Measurements from ENCODE around the gene CERK. TPM values are rescaled to one million over a fixed set of nuclear protein-coding genes. Genes with fewer than 3 reads are reported as not detected.

The CERK gene
- polyA plus RNA-seq, 1 of the 3 experiments (the other 2 are of a cell fraction), result 32.6 TPM

- H3K79me2 ChIP-seq (ENCODE audit: insufficient read depth), result no peaks in the 10 kb centered on the region
- DNase-seq, result no peak
- no peaks in the 10 kb centered on the region for H3F3A ChIP-seq (replicated peaks; ENCODE audit: insufficient read depth)
- no peak overlapping the region for H2AFZ ChIP-seq (ENCODE audit: low read depth)
- 72% methylated on average over 5 of the region's 5 CpGs for WGBS (ENCODE audit: low lambda C conversion rate)
- no peaks in the 10 kb centered on the region for H3K27me3 ChIP-seq (ENCODE audit: insufficient read depth)
- ChIA-PET POLR2A (no interaction called here), CTCF (interaction anchor here (1.1 kb wide), 1 partner anchor 12 kb away, joined by 3 read pairs; no protein-coding TSS in a partner anchor)
- H4K20me1 ChIP-seq (ENCODE audit: insufficient read depth), result no peaks in the 10 kb centered on the region
- no peak overlapping the region for H3K9ac ChIP-seq
- peaks cover 11 to 28% of the 10 kb centered on the region in 2 experiments; a peak in 2 of 4 replicates for H3K4me1 ChIP-seq (ENCODE audit: control insufficient read depth in 1 of 2, insufficient read depth in 2 of 2, low read depth in 1 of 2, low read length in 1 of 2)
- H3K36me3 ChIP-seq (replicated peaks in 1 of 2; ENCODE audit: control insufficient read depth in 1 of 2, insufficient read depth in 2 of 2, low read length in 1 of 2), result no peaks in the 10 kb centered on the region
- H3K27ac ChIP-seq (ENCODE audit: low read depth in 2 of 2, low read length in 1 of 2), result no peak overlapping the region
- H3K4me3 ChIP-seq (ENCODE audit: low read depth in 2 of 2, low read length in 1 of 2), result no peak overlapping the region
- no peak overlapping the region for H3K4me2 ChIP-seq
- TF ChIP-seq ELF1 (IDR thresholded peaks at IDR 0.05) (no peak), TEAD4 (IDR thresholded peaks at IDR 0.05; ENCODE audit: borderline replicate concordance, insufficient read depth) (no peak), NRF1 (IDR thresholded peaks at IDR 0.05; ENCODE audit: low read depth, low read length) (no peak), YY1 (IDR thresholded peaks at IDR 0.05; ENCODE audit: low read depth) (no peak), GATA2 (CRISPR knock-in tag; IDR thresholded peaks at IDR 0.05) (no peak), IRF3 (IDR thresholded peaks at IDR 0.05; ENCODE audit: low read depth, low read length) (no peak), FOSL2 (IDR thresholded peaks at IDR 0.05; ENCODE audit: borderline replicate concordance, low read depth) (no peak), CTCF (IDR thresholded peaks at IDR 0.05) (no peak), RFX5 (IDR thresholded peaks at IDR 0.05; ENCODE audit: low read length) (no peak), POLR2AphosphoS5 (IDR thresholded peaks at IDR 0.05; ENCODE audit: low read depth, low read length) (no peak), EZH2phosphoT487 (IDR thresholded peaks at IDR 0.05; ENCODE audit: borderline replicate concordance, low read depth) (no peak), JUND (IDR thresholded peaks at IDR 0.05) (no peak), FOXM1 (IDR thresholded peaks at IDR 0.05; ENCODE audit: low read depth) (no peak), USF2 (IDR thresholded peaks at IDR 0.05; ENCODE audit: borderline replicate concordance, low read depth, low read length) (no peak), NFIC (IDR thresholded peaks at IDR 0.05; ENCODE audit: borderline replicate concordance) (no peak), CHD2 (IDR thresholded peaks at IDR 0.05; ENCODE audit: low read length, partially characterized antibody) (no peak), EP300 (IDR thresholded peaks at IDR 0.05; ENCODE audit: borderline replicate concordance in 1 of 2, low read depth in 1 of 2, low read length in 1 of 2) (no peak)
- no peaks in the 10 kb centered on the region for H3K9me3 ChIP-seq
- H3K9me2 ChIP-seq, result no peaks in the 10 kb centered on the region
These were observed 8.1 kb upstream of the CERK start for GRCh38 chr22:46746192-46746591.
